Duodenal mucosa (tissue), 2 donors: Measurements from ENCODE around the gene ST3GAL4.

ENCODE experiments used
- H3K27ac ChIP-seq: one replicate; pipeline ENCODE4 v1.7.0; 2013; ENCODE audit warnings: low read depth, low read length
- H3K27me3 ChIP-seq, 2 donors: one replicate each; pipeline ENCODE4 v1.7.0; 2013; ENCODE audit warnings: low read length in 2 of 2, control low read depth in 1 of 2; ENCODE audit not compliant: insufficient read depth in 2 of 2, control insufficient read depth in 1 of 2
- H3K36me3 ChIP-seq, 2 donors: one replicate each; pipeline ENCODE4 v1.7.0; 2013; ENCODE audit warnings: low read length in 2 of 2, control low read depth in 1 of 2; ENCODE audit not compliant: insufficient read depth in 2 of 2, control insufficient read depth in 1 of 2
- H3K4me1 ChIP-seq, 2 donors: one replicate each; pipeline ENCODE4 v1.7.0; 2013; ENCODE audit warnings: low read length in 2 of 2, control low read depth in 1 of 2; ENCODE audit not compliant: insufficient read depth in 2 of 2, control insufficient read depth in 1 of 2
- H3K4me3 ChIP-seq, 2 donors: one replicate each; pipeline ENCODE4 v1.7.0; 2013; ENCODE audit warnings: low read length in 2 of 2, low read depth in 1 of 2
- H3K9ac ChIP-seq, 2 donors: one replicate each; pipeline ENCODE4 v1.7.0; 2013; ENCODE audit warnings: low read length in 2 of 2, low read depth in 1 of 2
- H3K9me3 ChIP-seq, 2 donors: one replicate each; pipeline ENCODE4 v1.7.0; 2013; ENCODE audit warnings: low read length in 2 of 2, control low read depth in 1 of 2; ENCODE audit not compliant: control insufficient read depth in 1 of 2

Gene ST3GAL4

DNA sequence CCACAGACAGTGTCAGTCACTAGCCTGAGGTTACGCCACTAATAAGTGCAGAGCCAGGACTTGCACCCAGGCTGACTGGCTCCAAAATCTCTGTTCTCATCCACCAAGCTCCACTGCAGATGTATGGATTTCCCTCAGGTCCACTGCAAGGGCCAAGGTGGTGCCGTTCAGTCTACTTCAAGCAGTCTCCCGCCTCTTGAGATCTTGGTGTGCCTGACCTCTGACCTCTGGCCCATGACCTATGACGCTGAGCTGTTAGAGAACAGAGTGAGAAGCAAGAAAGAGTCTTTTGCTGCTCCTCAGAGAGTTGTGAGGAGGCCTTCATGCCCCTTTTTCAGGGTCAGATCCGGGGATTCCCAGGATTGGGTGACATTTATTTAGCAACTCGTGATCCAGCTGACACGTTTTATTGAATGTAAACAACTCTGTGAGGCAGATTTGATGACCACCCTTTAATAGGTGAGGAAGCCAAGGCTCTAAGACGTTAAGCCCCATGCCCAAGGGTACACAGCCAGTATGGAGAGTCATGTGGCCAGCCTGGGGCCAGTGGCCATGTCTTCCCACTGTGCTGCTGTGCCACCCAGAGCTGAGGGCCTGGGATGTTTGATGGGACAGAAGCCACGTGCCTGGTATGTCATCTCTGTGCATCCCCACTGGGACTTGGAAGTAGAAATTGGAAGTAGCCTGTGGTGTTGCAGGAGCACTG, 26.4 kb upstream of the ST3GAL4 start:
- Histone ChIP-seq H3K4me3 (no peak overlapping the region), H3K27me3 (no peaks in the 10 kb centered on the region), H3K36me3 (peaks cover 12 to 22% of the 10 kb centered on the region in 2 donors), H3K4me1 (peaks cover 0 to 4% of the 10 kb centered on the region in 2 donors), H3K27ac (no peak overlapping the region), H3K9ac (no peak overlapping the region), H3K9me3 (no peaks in the 10 kb centered on the region)

DNA sequence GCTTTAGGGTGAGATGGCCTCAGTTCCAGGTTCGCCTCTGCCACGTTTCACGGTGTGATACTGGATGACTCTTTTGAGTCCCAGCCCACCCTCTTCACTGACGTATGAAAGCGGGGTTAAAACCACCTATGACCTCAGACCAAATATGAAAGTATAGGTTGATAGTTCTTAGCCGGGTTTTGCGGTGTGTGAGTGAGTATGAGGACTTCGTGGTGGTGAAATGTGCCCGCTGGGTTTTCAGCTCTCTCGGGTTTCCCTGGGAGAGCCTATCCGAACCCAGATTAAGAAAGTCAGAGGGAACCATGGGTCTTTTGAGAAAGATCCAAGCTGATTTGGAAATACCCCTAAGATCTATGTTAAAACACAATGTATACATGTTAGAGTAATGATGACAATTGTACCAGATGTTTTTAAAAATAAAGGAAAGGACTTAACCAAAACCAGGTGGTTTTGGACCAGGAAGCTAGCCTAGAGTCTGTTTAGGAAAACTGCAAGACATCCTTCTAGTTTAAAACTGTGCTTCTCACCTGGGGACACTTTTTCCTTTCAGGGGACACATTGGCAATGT, 25.8 kb upstream of the ST3GAL4 start:
- no peak overlapping the region for H3K9ac ChIP-seq
- H3K4me1 ChIP-seq, result peaks cover 0 to 4% of the 10 kb centered on the region in 2 donors
- H3K36me3 ChIP-seq, result peaks cover 12 to 22% of the 10 kb centered on the region in 2 donors
- no peak overlapping the region for H3K27ac ChIP-seq
- no peaks in the 10 kb centered on the region for H3K9me3 ChIP-seq
- no peaks in the 10 kb centered on the region for H3K27me3 ChIP-seq
- no peak overlapping the region for H3K4me3 ChIP-seq

DNA sequence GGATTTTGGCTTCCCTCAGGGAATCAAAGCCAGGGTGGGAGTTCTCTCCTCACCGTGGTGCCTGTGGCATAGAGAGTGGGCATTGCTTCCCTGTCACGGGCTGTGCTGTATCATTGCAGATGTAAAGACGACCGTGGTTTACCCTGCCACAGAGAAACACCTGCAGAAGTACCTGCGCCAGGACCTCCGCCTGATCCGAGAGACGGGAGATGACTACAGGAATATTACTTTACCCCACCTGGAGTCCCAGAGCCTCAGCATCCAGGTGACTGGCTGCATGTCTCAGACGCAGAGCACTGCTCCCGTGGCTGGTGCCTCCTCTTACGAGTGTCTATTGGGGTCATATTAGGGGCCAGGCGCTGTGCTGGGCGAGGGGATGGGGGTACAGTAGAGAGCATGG, 24.2 kb upstream of the ST3GAL4 start:
- no peak overlapping the region for H3K27ac ChIP-seq
- no peaks in the 10 kb centered on the region for H3K27me3 ChIP-seq
- no peaks in the 10 kb centered on the region for H3K9me3 ChIP-seq
- no peak overlapping the region for H3K4me3 ChIP-seq
- H3K9ac ChIP-seq, result no peak overlapping the region
- H3K36me3 ChIP-seq, result peaks cover 12 to 27% of the 10 kb centered on the region in 2 donors
- H3K4me1 ChIP-seq, result peaks cover 0 to 6% of the 10 kb centered on the region in 2 donors

DNA sequence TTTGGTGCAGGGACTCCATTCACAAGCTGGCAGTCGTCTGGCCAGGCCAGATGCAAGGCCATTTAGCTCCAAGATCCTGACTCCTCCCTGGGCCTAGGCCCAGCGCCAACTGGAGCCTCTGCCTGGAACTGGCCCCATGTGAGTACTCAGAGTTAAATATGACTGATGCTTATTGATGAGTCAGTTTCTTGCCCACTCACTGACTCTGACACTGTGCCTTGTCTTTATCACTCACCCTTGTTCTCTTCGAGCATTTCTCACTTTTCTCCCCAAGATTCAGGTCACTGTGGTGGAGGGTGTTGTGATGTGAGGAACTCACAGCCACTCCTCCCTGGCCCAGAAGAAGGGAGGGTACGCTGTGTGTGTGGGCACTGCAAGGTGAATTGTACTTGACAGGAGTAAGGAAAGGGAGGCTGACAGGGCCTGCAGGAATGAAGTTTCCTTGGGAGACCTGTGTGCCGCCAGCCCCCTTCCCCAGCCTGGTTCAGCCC, 23.2 kb upstream of the ST3GAL4 start:
- no peak overlapping the region for H3K4me3 ChIP-seq
- no peaks in the 10 kb centered on the region for H3K9me3 ChIP-seq
- no peak overlapping the region for H3K9ac ChIP-seq
- peaks cover 12 to 30% of the 10 kb centered on the region in 2 donors for H3K36me3 ChIP-seq
- H3K27ac ChIP-seq, result no peak overlapping the region
- peaks cover 0 to 14% of the 10 kb centered on the region in 2 donors for H3K4me1 ChIP-seq
- H3K27me3 ChIP-seq, result no peaks in the 10 kb centered on the region

DNA sequence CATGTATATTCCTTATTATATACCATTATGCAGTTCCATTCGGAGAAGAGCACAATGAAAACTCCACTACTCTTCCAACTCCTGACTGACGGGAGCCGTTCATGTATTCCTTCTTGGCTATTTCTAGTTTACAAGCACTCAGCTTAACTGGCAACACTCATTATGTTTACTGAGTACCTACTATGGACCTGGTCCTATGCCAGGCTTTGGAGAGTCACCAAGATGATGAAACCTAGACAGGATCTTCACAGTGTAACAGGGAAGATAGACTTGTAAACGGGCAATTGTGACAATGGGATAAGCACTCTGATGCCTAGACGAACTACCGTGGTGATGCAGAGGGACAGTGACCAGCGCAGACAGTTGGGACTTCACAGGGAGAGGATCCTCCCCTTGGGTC, 22.3 kb upstream of the ST3GAL4 start:
- Histone ChIP-seq H3K36me3 (peaks cover 12 to 30% of the 10 kb centered on the region in 2 donors), H3K27me3 (no peaks in the 10 kb centered on the region), H3K4me3 (no peak overlapping the region), H3K4me1 (peaks cover 0 to 14% of the 10 kb centered on the region in 2 donors), H3K9me3 (no peaks in the 10 kb centered on the region), H3K27ac (no peak overlapping the region), H3K9ac (no peak overlapping the region)

DNA sequence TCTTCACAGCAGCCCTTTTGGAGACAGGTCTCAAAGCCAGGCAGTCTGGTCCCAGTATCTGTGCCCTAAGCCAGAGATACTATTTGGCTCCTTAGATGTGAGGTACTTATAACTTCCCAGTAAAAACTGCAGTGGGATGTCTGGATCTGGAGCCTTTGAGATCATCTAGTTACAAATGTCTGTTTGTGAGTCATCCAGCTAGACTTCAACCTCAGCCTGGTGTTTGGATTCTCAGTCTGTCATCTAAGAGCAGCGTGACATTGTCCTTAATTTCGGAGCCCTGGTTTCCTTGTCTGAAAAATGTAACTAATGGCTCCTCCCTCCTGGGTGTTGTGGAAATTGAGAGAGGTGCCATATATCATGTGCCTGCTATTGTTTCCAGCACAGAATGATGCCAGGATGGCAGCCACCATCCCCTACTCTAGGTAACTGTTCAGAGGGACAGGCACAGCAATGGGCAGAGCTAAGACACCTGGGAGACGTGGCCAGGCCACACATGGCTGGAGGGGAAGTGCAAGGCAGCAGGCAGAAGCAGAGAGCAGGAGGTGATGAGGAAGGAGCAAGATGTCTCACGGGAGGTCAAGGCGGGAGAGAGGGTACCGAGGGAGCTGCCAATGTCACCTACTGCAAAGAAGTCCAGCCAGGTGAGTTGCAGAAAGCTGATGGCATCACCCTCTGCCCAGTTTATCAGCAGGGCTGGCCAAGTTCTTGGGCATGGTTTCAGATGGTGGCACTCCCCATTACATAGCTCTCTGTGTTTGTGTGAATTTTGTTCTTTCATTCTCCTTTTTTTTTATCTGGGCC, 20.6 kb upstream of the ST3GAL4 start:
- Histone ChIP-seq H3K27ac (no peak overlapping the region), H3K27me3 (no peaks in the 10 kb centered on the region), H3K4me3 (no peak overlapping the region), H3K36me3 (peaks cover 15 to 47% of the 10 kb centered on the region in 2 donors), H3K9ac (no peak overlapping the region), H3K4me1 (peaks cover 0 to 14% of the 10 kb centered on the region in 2 donors), H3K9me3 (no peaks in the 10 kb centered on the region)

DNA sequence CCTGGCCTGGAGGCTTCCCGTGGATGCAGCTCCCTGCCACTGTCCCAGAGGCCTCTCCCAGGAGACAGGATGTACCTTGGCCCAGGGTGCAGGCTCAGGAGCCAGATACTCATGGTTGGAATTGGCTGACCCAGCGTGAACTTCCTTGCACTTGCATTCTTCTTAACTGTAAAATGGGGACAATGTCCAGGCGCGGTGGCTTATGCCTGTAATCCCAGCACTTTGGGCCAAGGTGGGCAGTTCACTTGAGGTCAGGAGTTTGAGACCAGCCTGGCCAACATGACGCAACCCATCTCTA, 20.1 kb upstream of the ST3GAL4 start:
- no peak overlapping the region for H3K9ac ChIP-seq
- H3K27me3 ChIP-seq, result no peaks in the 10 kb centered on the region
- H3K27ac ChIP-seq, result no peak overlapping the region
- H3K36me3 ChIP-seq, result peaks cover 15 to 47% of the 10 kb centered on the region in 2 donors
- H3K9me3 ChIP-seq, result no peaks in the 10 kb centered on the region
- H3K4me1 ChIP-seq, result peaks cover 0 to 14% of the 10 kb centered on the region in 2 donors
- H3K4me3 ChIP-seq, result no peak overlapping the region

DNA sequence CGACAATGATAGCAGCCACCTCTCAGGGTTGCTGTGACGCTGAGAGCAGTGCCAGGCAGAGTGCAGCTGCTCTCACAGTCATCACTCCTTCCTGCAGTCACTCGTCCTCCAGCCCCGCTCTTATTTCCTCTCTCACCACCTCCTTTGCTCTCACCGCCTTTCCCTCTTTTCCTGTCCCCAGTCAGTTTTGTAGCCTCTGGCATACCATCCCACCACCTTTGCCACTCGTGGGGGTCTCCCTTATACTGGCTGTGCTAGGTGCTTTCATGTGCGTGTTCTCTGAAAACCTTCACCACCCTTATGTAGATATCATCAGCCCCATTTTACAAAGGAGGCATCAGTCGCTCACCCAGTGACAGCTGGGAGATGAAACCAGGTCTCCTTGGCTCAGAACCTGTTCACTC, 19.3 kb upstream of the ST3GAL4 start:
- Histone ChIP-seq H3K9me3 (no peaks in the 10 kb centered on the region), H3K27me3 (no peaks in the 10 kb centered on the region), H3K9ac (no peak overlapping the region), H3K4me3 (no peak overlapping the region), H3K4me1 (peaks cover 0 to 14% of the 10 kb centered on the region in 2 donors), H3K36me3 (peaks cover 15 to 48% of the 10 kb centered on the region in 2 donors), H3K27ac (no peak overlapping the region)

DNA sequence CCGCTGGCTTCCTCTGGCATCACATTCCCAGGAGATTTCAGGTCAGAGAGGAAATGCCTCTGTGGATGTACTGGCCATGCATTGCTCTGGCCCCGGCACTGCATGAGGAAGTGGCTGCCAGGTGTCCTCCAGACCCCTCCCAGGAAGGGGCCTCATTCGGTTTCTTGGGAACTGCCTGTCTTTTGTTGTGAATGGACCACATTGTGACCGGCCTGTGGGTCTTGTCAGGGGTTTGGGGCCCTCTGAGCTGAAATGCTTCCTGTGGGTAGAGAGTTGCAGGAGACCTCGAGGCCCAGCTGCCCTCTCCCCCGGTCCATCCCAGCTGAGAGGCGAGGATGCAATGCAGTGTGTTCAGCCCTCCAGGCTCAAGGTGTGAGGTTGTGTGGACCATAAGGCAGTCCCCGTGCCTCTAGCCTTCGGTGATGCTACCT, 18.8 kb upstream of the ST3GAL4 start:
- Histone ChIP-seq H3K4me1 (peaks cover 0 to 13% of the 10 kb centered on the region in 2 donors), H3K9ac (no peak overlapping the region), H3K27me3 (no peaks in the 10 kb centered on the region), H3K4me3 (no peak overlapping the region), H3K27ac (no peak overlapping the region), H3K36me3 (peaks cover 11 to 49% of the 10 kb centered on the region in 2 donors), H3K9me3 (no peaks in the 10 kb centered on the region)

DNA sequence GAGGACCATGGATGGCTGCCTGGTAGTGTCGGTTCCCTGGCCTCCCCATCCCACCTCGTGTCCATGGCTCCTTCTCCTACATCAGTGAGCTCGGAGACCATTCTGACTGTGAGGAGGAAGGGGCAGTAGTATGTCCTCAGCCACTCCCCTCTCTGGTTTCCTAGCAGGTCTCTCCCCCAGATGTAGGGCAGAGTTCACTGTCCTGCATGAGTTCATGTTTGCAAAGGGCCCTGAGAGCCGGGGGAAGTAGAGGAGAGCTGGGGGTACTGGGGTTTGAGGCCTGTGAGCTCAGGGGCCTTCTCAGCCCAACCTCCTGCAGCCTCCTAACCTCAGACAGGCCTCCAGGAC, 18.4 kb upstream of the ST3GAL4 start:
- peaks cover 0 to 10% of the 10 kb centered on the region in 2 donors for H3K4me1 ChIP-seq
- peaks cover 7 to 49% of the 10 kb centered on the region in 2 donors for H3K36me3 ChIP-seq
- no peak overlapping the region for H3K27ac ChIP-seq

More for the DNA sequence above, 18.4 kb upstream of the ST3GAL4 start:
- no peaks in the 10 kb centered on the region for H3K9me3 ChIP-seq
- H3K4me3 ChIP-seq, result no peak overlapping the region
- H3K27me3 ChIP-seq, result no peaks in the 10 kb centered on the region
- no peak overlapping the region for H3K9ac ChIP-seq
